GM18520 (cell line): Measurements from ENCODE around the gene BBC3.
"Not testable (repeated sequence)": the region's sequence is repeated elsewhere in the genome, so short reads cannot be mapped to it uniquely, and the experiment has no call there.

Experiments used
- ATAC-seq: cut with Tn5 transposase; IDR thresholded peaks from one replicate; pipeline ENCODE4 v1.9.1; 2021; ENCODE audit not compliant: unreplicated experiment

Gene BBC3

GRCh38 chr19:47230921-47231214 is at the start of gene BBC3:
BBC3 (minus strand) TSS chr19:47231199; CDS start chr19:47228431, 2,768 bp downstream.
- ATAC-seq, result peak; percentile 7

DNA sequence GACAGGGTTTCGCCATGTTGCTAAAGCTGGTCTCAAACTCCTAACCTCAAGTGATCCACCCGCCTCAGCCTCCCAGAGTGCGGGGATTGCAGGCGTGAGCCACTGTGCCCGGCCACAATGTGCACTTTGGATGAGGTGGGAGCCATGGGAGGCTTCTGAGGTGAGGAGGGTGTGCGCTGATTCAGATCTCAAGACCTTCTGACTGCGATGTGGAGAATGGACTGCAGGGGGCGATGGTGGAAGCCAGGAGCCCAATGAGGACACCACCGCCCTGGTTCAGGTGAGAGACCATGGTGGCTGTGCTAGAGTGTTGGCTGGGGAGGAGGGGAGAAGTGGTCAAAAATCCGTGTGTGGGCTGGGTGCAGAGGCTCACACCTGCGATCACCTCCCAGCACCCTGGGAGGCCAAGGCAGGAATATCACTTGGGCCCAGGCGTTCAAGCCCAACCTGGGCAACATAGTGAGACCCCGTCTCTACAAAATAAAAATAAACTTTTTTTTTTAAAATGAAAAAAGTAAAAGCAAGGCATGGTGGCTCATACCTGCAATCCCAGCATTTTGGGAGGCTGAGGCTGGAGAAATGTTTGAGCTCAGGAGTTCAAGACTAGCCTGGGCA is 49.3 kb upstream of the BBC3 start:
- ATAC-seq, result no peak

DNA sequence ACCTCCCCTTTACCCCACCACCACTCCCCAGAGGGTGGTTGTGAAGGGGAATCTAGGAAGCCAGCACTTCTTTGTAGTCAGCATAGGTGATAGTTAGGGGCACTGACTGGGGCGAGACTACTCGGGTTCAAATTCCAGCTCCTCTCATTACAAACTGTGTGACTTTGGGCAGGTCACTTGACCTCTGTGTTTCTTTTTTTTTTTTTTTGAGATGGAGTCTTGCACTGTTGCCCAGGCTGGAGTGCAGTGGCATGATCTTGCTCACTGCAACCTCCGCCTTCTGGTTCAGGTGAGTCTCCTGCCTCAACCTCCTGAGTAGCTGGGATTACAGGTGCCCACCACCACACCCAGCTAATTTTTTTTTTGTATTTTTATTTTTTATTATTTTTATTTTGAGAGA is 45.5 kb upstream of the BBC3 start:
- ATAC-seq, result not testable (repeated sequence)

DNA sequence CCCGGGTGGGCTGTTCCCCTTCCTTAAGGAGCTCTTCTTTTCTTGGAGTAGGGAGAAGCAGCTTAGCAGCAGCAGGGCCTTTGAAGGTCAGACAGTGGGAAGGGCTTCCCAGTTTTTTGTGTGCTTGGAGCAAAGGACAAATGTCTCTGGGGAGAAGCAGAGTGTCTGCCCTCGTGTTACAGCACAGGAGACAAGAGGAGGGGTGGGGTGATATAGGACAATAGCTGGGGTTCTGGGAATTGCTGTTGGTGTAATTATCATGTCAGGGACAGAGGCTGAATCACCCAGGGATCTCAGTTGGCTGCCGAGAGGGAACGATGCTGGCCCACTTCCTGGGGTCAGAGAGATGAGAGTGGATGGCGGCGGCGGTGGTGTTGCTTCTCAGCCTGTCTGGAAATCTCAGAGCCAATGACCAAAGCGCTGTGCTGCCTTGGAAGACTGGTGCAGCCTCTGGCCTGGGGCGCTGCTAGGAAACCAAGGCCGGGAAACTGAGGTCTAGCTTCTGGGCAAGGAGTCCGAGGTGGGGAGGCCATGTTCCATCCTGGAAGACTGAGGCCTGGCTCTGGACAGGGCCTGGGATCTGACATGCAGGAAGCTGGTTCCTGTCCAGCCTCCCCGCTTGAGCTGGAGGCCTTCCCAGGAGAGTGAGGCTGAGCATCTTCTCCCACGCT is 44.9 kb upstream of the BBC3 start:
- no peak for ATAC-seq

GRCh38 chr19:47274891-47275761 is 44.1 kb upstream of the BBC3 start:
- ATAC-seq, result peak; percentile 13

- ATAC-seq, result peak; percentile 43
Measured at GRCh38 chr19:47274071-47274890, 43.3 kb upstream of the BBC3 start, which contains the start of gene INAFM1. INAFM1 (plus strand) TSS chr19:47274885; CDS start chr19:47274920, 35 bp downstream.

GRCh38 chr19:47273313-47274070 is 42.5 kb upstream of the BBC3 start:
- peak; percentile 60 for ATAC-seq

DNA sequence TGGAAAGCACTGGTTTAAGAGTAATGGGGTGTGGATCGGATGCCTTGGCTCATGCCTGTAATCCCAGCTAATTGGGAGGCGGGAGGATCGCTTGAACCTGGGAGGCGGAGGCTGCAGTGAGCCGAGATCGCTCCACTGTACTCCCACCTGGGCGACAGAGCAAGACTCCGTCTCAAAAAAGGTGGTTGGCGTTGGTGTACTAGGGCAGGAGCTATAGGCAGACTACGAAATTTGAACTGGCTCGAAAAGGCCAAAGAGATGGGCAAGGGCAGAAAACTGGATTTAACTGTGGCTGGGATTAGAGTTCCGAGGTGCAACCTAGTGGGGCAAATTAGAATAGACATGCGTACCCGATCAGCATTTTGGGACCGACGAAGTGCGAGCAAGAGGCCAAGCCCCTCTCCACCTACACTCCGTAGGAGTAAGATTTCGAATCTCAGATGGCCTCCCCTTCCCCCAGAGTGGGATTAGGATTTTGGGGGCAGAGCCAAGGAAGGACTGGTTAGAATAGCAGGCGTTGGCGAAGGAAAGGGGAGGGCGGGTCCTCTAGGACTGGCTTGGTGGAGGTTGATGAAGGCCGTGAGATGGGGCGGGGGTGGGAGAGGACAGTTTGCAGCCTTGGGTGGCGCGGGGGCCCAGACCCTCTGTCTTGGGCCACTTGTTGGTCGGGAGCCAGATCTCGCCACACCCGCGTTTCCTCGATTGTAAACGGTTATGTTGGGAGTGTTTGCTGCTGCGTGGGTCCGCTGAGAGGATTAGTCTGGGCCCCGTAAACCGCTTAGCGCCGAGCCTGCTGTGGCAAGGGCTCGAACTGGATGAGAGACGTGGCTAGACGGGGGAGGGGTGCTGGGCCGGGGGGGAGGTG is 41.7 kb upstream of the BBC3 start:
- ATAC-seq, result no peak

DNA sequence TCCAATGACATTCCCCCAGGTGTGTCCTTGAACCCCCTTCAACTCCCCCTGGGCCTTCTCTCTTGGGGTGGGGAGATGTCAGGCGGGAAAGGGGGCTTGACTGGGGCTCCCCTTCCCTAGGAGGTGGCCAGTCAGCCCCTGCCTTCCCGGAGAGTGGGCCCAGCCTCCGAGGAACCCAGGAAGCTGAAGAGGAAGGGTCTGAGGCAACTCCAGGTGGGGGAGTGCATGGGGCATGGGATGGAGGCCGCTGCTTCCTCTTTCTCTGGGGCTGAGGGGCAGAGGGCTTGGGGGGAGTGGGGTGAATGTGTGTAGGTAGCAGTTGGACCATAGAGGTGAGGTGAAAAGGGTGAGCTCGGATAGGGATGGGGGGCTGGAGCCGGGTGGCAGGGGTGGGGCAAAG is 41.0 kb upstream of the BBC3 start:
- no peak for ATAC-seq

- ATAC-seq, result no peak
Measured at GRCh38 chr19:47270408-47270807, 39.4 kb upstream of the BBC3 start.

DNA sequence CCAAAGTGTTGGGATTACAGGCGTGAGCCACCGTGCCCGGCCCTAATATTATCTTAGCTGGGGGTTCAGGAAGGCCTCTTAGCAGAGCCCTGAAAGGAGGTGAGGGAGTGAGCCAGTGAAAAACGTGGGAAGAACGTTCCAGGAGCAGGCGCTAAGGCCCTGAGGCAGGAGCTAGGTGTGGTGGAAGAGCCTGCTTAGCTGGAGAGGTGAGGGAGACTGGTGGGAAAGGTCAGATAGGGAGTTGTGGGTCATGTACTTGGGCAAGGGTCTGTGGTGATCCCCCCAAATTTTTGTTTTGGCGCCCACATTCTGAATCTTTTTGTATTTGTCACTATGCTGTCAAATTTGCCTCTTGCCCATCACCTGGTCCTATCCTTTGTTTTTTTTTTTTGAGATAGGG is 38.6 kb upstream of the BBC3 start:
- ATAC-seq, result no peak

DNA sequence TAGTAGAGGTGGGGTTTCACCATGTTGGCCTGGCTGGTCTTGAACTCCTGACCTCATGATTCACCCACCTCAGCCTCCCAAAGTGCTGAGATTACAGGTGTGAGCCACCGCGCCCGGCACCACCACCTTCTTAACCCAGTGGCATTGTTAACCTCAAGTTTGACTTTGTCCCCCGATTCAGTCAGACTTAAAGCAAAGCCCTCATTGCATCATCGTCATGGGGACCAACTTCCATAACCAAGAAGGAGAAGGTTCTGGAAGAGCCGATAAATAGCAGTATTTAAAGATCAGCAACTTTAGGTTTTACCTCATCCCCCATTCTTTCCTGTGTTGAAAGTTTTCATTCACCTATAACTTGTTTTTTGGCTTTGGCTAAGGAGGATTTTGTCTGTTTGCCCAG is 37.0 kb upstream of the BBC3 start:
- ATAC-seq, result no peak

DNA sequence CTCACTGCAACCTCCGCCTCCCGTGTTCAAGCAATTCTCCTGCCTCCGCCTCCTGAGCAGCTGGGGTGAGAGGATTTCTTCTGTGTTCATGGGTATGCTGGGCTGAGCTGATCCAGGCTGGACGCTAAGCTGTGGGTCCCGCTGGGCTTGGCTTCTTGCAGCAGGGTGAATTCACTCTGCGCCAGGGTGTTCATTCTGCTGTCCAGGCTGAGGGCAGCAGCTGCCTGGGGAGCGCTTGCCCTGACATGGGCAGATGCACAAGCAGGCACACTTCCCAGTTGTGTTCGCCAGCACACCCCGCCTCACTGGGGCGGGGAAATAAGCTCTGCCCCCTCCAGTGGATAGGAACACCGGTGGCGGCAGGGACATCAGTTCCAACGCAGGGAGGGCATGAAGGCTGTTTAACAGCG is 36.4 kb upstream of the BBC3 start:
- no peak for ATAC-seq

DNA sequence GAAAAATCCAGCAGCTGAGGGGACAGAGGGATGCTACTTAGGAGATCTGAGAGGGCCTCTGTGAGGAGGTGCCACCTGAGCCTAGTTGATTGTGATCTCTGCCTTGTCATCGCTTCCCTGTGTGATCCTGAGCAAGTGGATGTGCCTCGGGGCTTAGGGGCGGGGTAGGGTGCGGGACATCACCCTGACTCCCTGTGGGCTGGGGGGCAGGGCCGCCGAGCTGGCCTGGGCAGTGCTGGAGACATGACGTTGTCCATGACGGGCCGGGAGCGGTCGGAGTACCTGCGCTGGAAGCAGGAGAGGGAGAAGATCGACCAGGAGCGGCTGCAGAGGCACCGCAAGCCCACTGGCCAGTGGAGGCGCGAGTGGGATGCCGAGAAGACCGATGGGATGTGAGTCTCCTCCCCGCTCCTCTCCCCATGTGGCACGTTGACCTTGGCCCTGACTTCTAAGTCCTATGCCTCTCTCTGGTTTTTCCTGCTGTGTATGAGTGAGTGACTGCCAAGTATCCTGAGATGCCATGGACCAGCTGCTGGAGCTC is 35.5 kb upstream of the BBC3 start:
- no peak for ATAC-seq

DNA sequence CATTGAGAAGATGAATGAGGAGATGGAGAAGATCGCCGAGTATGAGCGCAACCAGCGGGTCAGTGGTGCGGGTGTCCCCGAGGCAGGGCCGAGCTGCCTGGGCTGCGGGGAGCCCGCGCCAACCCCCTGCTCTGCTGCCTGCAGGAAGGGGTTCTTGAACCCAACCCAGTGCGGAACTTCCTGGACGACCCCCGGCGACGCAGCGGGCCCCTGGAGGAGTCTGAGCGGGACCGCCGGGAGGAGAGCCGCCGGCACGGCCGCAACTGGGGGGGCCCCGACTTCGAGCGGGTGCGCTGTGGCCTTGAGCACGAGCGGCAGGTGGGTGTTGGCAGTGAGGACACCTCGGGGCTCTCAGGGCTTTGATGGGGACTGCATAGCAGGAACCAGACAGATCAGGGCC is 33.6 kb upstream of the BBC3 start:
- no peak for ATAC-seq

GRCh38 chr19:47261946-47262793 is 31.2 kb upstream of the BBC3 start:
- ATAC-seq, result peak; percentile 79

DNA sequence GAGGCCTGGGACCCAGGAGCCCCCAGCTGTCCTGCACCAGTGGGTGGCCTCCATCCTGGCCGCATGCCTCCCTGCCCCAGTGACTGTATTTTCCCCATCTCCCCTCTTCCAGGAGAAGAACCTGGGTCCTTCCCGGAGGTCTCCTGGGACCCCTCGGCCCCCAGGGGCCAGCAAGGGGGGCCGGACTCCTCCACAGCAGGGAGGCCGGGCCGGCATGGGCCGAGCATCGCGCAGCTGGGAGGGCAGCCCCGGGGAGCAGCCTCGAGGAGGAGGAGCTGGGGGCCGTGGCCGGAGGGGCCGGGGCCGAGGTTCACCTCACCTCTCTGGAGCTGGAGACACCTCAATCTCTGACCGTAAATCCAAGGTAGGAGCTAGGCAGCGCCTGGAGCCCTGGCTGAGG is 29.5 kb upstream of the BBC3 start:
- no peak for ATAC-seq

- no peak for ATAC-seq
Measured at GRCh38 chr19:47258895-47259555, 28.0 kb upstream of the BBC3 start.
